GM21825 (cell line): Measurements from ENCODE around the gene CYP1B1.

ENCODE experiments used
- ATAC-seq: cut with Tn5 transposase; IDR thresholded peaks from one replicate; pipeline ENCODE4 v1.9.1; 2021; ENCODE audit warnings: mild to moderate bottlenecking, moderate library complexity; ENCODE audit not compliant: unreplicated experiment

The CYP1B1 gene

DNA sequence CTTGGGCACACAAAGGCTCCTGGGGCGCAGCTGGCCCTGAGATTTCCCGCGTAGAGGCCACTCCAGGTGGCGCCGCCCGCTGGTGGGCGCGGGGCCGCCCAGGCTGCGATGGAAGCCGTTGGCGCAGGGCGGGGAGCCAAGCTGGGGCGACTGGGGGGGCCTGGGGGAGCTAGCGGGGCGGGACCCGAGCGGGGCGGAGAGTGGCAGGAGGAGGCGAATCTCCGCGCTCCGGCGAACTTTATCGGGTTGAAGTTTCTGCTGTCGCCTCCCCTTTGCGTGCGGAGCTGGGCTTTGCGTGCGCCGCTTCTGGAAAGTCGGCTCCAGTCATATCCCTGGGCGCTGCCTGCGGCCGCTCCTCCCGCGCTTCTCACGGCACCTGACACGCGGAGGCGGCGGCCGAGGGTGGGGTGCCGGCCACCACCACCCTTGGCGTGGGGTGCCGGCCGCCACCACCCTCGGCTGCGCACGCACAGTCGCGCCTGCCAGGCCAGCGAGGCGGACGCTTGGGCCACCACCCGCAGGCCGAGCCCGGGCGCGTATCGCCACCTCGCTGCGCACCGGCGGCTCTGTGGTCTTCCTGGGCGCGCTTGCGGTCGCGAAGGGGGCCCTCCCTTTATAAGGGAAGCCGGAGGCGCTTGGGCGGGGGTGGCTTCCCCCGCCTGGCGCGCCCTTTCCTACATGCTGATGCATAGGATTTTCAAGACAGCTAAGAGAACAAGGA is 919 bp upstream of the CYP1B1 start:
- peak; percentile 44 for ATAC-seq

DNA sequence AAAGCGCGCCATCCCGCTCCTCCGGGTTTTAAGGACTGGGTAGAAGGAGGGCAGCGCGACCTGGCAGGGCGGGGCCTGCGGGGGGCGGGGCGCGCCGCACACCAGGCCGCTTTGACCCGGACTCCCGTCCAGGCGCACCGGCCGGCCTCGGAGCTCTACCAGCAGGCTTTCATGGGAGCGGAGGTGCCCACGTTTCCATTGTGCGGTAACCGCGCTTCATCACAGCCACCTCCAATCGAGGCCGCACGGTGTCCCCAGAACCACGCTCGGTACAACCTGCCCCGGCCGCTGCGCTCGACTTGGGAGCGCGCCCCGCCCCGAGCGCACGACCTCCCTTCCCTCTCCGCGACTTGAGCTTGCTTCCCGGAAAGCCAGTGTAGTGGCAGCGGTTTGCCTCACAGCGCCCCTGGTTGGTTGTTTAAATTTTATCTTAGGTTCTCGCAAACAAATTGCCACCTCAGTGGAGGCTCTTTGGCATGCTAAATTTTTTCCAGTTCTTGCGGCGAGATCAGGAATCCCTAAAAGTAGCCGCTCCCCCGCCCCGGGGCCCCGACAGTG is 280 bp upstream of the CYP1B1 start:
- ATAC-seq = peak; percentile 48

DNA sequence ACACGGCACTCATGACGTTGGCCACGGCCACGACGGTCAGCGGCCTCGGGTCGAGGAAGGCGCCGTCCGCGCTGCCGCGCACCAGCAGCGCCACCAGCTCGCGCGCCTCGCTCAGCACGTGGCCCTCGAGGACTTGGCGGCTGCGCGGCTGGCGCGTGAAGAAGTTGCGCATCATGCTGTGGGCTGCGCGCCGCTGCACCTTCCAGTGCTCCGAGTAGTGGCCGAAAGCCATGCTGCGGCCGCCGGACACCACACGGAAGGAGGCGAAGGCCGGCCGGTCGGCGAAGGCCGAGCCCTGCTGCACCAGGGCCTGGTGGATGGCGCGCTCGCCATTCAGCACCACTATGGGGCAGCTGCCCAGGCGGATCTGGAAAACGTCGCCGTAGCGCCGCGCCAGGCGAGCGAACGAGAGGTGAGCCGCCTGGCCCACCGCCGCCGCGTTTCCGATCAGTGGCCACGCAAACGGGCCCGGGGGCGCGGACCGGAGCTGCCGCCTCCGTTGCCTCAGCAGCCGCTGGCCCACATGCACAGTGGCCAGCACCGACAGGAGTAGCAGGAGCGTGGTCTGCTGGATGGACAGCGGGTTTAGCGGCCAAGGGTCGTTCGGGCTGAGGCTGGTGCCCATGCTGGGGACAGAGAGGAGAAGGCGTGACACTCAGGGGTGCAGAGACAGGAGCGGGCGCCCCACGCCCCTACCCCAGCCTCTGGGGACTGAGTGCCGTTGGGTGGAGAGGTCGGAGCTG is 1.0 kb downstream of the CYP1B1 start:
- ATAC-seq = no peak

DNA sequence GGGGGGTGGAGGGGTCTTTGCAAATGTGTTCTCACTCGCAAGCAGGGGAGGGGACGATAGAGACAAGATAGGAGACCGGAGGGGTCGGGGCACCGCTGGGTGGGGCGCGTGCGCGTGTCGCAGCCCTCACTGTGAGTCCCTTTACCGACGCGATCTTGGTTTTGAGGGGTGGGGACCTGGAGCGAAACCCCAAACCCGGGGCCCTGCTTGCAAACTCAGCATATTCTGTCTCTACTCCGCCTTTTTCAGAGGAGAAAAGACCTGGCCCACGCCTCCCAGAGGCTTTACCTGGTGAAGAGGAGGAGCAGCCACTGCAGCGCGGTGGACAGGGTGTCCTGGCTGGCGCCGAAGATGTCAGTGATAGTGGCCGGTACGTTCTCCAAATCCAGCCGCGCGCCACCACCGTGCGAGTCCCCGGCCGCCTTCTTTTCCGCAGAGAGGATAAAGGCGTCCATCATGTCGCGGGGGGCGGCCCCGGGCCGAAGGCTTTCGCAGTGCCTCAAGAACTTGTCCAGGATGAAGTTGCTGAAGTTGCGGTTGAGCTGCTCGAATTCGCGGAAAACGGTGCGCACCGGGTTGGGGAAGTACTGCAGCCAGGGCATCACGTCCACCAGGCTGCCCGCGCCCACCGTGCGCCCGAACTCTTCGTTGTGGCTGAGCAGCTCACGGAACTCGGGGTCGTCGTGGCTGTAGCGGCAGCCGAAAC is 1.7 kb downstream of the CYP1B1 start:
- ATAC-seq = no peak

DNA sequence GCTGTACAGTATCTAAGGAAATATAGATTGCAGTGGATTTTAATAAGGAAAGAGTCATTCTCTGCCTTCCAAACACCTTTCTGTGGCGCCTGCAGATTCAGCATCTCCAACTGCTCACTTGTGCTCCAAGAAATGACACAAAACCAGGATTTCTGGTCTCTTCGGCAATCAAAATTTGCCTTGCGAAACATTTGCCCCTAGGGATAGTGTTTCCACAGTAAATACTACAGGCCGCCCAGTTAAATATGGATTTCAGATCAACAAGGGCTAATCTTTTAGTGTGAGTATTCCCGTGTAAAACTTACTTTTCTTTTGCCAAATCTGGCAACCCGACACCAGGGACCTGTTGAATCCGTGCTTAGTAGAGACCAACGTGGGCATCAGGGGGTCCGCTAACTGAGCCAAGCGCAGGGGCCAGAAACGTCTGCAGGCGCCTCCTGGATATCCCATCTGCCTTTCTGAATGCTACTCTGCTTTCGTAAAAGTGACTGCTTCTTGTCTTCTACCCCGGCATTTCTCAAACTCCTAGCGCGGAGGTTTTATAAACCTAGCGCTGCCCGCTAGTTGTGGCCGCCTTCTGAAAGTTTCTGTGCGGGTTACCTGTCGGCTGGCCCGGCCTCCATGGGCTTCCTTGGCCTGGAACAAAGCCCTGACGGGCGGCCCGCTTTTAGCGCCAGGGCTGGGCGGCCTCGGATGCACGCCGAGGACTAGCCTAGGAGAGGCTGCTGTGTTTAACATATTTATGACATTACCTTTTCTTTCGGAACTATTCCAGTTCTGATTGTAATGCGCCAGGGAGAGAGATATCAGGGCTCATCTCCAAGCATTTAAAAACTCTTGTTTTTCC is 2.5 kb downstream of the CYP1B1 start:
- ATAC-seq = no peak

DNA sequence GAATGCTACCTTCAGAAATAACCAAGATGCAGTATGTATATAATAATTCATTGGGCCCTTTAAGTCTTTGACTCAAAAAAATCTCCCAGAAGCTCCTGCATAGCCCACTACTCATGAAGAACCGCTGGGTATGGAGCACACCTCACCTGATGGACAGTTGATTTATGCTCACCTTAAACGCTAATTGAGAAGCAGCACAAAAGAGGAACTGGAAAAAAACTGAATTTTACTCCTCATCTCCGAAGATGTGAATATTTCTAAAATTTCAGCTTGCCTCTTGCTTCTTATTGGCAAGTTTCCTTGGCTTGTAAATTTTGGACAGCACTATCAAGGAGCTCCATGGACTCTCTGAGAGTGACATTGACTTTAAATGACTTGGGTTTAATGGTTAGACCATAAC is 5.5 kb downstream of the CYP1B1 start:
- no peak for ATAC-seq

DNA sequence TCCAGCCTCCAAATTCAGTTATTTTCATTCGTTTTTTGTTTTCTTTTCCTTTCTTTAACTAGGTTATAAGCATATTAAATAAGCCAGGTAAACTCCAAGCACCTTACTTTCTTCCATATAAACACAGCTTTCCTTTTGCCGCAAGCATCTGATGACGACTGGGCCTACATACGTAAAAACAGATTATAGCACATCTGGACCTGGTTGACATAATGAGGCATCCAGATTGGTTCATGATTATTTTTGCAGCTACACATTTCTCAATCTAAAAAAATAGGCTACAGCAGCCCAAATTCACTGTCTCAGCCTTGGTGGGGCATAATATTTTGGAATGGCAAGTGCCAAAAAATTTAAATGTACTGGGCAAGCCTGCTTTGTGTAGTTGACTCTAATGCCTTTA is 7.7 kb downstream of the CYP1B1 start:
- no peak for ATAC-seq

DNA sequence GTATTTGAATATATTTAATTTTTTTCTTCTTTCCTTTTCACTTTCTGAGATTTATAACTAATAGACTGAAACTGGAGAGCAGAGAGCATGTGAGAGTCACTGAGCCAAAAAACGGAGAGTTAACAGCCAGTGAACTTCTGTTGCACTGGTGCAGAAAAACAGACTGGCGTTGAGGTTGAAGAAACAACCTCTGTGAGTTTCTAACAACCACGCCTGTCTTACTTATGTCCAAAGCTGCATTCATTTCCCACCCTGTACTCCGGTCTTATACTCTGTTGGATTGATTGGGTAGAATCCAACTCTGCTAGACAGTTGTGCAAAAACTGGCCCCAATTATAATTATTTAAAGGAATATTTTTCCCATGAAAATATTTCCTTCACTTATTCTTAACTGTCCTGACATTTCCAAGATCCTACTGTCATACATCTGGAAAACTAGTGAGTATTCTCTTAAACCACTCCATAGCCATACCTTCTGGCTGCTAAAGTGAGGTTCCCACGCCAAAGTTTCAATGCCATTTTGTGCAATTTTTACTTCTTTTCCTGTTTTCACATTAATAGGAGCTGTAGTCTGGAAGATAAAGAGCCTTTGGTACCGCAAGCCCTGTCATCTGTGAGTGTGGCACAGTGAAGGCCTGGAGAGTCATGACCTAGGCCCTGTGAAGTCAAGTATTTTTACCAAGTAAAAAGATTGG is 9.4 kb downstream of the CYP1B1 start:
- no peak for ATAC-seq

DNA sequence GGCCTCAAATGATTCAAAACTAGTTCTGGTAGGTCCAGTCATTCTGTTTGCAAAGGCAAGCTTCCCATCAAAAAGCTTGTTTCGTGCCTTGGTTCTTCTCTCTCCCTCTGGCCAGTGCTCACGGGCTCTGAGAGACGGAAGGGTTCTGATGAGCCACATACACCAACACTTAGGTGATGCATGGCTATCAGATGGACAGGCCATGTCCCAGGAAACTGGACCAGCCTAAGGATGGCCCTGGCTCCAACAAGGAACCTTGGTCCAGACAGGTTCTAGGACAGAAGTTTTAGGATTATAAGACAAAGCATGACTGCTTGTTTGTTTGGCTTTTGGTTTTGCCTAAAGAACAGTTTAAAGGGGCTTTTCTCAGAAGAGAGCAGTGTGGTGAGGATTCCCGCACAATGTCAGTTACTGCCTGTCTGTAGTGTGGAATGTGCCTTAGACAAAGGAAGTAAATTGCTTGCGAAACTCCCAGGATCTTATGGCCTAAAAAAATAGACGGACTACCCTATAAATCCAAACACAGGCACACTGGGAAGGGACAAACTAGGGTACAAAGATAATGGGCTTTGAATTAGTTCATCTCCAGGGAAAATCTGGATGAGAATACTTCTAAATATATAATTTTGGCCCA is 10.3 kb downstream of the CYP1B1 start:
- no peak for ATAC-seq

DNA sequence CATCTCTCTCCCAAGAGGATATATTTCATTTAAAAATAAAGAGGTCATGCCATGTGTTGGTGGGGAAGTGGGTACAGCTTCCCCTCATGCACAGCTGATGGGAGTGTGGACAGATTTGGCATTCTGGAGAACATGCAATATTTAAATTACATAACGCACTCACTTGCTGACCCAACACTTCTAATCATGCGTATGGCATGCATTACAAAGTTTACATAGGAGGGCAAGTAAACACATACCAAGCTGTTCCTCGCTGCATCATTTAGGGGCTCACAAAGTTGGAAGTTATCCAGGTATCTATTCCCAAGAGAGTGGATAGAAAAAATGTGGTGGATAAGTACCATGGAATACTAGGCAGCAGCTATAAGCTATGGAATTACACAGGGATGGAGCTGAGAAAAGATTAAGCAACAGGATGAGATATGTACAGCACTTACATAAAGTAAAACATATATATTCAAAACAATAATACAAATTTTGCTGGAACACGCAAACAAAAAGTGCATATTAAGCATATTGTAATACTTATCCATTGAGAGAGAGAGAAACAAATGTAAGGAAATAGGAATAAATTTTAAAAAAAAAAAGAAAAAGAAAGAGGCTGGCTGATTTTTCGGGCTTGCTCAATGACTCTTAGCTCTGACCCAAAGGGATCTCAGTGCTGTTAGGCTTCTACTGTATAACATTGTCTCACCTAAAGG is 11.0 kb downstream of the CYP1B1 start:
- ATAC-seq = no peak

DNA sequence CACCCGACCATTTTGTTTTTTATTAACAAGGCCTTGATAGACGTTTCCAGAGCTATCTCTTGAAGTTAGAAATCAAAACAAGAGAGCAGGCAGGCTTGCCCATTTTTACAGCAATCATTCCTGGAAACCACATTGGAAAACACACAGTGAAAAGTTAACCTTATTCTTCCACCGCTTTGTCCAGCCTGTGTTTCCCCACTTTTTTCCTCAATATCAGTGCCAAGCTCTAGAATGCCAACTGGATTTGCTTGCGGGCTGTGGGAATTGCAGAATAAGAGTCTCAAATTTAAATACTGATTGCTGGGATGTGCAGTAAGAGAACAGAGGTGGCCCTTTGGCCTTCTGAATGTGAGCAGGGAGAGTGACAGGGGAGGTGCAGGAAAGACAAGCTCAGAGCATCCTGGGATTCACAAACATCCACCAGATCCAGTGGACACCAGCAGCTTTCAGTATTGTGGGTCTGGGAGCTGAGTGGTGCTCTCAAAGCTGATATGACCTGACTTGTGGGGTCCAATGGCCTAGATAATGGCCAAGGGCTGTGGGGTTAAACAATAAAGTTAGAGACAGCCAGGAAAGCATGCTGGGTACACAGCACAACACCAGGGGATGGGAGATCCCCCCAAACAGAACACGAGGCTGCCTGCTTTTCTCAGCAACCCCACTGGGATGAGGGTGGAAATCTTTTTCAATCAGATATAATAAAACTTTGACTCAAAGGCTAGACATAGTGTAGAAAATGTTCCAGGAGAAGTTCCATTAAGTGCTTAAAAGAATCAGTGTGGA is 15.5 kb downstream of the CYP1B1 start:
- ATAC-seq = no peak

DNA sequence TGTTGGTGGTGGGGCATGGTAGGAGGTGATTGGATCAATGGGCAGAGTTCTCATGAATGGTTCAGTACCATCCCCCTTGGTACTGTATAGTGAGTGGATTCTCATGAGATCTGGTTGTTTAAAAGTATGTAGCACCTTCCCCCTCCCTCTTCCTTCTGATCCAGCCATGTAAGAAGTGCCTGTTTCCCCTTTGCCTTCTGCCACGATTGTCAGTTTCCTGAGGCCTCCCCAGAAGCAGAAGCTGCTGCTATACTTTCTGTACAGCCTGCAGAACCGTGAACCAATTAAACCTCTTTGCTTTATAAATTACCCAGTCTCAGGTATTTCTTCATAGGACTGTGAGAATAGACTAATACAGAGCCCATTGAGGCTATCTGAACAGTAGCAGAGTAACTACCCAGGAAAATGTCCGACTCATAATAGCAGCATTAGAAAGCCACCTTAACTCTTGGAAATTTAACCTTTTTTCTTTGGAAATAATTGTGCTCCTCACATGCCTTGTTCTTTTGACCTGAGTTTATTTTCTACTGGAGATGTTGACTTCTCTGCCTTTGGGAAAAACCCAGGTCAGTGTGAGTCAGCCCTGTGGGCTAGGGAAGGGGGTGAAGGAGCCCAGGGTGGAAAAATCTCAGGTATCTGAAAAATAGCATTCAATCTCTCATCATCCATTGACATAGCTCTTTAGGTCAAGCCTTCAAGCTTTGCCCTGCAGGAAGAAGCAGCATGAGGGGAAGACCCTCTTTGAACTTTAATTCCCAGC is 18.1 kb downstream of the CYP1B1 start:
- ATAC-seq = no peak

DNA sequence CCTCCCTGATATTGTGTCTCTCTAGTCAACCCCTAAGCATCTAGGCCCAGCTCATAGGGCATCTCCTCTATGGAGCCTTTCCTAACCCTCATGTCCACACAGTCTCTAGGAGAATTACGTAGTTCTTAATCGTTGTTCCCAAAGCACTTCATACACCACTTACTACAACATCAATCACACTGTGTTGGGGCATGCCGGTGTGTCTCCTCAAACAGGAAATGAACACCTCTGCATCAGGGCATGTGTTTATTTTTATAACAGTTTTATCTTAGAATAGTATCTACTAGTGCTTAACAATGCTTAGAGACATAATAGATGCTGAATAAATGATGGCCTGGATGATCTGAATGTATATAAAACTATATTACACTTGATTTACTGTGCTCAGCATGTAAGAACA is 19.7 kb downstream of the CYP1B1 start:
- ATAC-seq = no peak

DNA sequence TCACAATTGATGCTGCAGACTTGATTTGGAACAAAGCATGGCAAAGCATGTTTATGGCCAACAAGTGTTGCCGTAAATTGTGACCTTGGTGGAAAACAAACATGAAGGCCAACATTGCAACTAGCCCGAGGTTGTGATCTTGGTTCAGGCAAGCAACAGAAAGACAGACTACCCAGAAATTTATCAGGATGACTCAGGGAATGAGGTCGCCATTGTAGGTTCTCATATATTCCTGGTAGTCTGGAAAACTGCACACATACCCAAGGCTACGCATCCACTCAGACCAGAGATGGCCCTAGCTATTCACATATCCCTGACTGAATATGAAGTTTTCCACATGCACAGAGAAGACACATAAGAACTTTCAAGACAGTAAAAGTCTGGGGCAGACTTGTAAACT is 30.1 kb downstream of the CYP1B1 start:
- ATAC-seq = no peak

DNA sequence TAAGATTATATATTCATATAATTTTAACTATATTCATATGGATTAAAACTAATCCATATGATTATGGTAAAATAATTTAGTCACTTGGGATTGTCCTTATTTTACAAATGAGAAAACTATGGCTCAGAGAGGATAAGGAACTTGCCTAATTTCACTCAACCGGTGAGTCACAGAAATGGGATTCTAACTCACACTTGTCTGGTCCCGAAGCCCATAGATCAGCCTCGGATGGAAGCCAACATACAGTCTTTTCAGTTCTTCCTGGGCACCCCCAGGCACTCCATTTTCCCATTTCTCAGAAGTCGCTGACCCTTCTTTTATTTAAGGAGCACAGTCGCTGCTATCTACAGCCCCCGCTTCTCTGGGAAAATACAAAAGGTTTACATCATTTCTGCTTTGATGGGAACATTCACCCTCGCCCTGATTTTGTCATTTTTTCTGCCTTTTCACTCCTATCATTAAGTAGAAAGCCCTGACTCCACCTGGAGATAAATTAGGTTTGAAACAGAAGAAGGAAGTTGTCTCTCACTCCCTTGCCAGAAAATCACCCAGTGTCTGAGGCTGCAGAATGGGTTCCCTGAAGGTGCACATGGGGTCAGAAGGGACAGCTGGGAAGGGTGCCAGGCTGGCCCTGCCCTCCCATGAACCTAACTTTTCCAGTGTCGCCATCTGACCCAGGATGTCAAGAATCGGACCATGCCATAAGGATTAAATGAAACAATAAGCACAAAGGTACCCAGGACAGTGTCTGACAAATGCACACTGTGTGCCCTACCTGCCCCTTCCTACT is 36.6 kb downstream of the CYP1B1 start:
- ATAC-seq = no peak

DNA sequence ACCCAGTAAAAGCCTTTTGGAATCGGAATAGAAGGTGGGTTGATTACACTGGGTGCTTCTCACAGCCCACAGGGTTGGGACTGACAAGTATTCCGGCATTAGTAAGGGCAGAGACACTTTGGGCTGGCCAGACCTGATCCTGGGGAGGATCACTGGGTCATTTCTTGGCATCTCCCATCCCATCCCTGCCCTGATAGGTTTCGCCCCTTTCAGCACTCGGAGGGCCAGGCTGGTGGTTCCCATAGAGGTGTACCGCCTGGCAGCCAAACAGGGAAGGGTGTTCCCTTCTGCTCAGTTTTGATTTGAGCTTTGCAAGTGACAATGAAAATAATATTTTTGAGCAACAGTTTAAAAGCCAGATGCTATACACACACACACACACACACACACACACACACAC is 37.3 kb downstream of the CYP1B1 start:
- no peak for ATAC-seq
